Measurements from ENCODE around the gene TTLL9.

- TF ChIP-seq, protein P1, sequence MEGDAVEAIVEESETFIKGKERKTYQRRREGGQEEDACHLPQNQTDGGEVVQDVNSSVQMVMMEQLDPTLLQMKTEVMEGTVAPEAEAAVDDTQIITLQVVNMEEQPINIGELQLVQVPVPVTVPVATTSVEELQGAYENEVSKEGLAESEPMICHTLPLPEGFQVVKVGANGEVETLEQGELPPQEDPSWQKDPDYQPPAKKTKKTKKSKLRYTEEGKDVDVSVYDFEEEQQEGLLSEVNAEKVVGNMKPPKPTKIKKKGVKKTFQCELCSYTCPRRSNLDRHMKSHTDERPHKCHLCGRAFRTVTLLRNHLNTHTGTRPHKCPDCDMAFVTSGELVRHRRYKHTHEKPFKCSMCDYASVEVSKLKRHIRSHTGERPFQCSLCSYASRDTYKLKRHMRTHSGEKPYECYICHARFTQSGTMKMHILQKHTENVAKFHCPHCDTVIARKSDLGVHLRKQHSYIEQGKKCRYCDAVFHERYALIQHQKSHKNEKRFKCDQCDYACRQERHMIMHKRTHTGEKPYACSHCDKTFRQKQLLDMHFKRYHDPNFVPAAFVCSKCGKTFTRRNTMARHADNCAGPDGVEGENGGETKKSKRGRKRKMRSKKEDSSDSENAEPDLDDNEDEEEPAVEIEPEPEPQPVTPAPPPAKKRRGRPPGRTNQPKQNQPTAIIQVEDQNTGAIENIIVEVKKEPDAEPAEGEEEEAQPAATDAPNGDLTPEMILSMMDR (IDR thresholded peaks at IDR 0.05) = peak in 1 of 6 experiments; percentile 4
- no peak for TF ChIP-seq POLR2A (IDR thresholded peaks at IDR 0.05)
These were observed 8.9 kb downstream of the TTLL9 start for GRCh38 chr20:31879143-31879987.
